Epidermal melanocyte (primary cell): Measurements from ENCODE around the gene UNC5C.

Source experiments
- DNase-seq: peaks from one replicate; pipeline ENCODE4 v3.0.0; 2011; ENCODE audit warnings: low spot score; ENCODE audit not compliant: insufficient read length

UNC5C gene

DNA sequence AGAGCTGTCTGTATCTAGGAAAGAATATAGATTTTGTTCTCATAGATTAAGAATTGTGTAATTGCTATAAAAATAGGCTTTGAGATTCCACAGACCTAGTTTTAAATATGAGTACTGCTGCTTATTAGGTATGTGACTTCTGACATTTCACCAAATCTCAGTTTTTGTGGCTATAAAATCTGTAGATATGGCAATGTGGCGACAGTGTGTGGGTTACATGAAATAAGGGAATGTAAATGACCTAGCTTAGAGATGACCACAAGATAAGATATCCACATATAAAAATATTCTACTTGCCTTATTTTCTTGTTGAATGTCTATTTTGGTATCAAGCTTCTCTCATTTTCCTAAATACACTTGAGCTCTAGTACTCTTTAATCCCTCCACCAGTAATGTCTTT, 193.8 kb downstream of the UNC5C start:
- no peak for DNase-seq

- no peak for DNase-seq
Measured at GRCh38 chr4:95348418-95348817, 200.4 kb downstream of the UNC5C start.

DNA sequence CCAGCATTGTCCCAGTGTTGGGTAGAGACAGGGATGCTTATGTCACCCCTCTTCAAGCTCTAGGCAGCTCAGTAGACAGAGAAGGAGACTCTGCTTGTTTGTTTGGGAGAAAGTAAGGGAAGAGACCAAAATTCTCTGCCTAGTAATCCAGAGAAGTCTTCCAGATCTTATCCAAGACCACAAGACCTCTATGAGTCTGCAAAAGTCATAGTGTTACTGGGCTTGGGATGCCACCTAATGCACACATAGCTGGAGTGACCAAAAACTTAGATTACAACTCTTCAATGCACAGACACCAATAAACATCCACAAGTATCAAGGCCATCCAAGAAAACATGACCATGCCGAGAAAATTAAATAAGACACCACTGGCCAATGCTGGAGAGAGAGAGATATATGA, 205.5 kb downstream of the UNC5C start:
- no peak for DNase-seq

DNA sequence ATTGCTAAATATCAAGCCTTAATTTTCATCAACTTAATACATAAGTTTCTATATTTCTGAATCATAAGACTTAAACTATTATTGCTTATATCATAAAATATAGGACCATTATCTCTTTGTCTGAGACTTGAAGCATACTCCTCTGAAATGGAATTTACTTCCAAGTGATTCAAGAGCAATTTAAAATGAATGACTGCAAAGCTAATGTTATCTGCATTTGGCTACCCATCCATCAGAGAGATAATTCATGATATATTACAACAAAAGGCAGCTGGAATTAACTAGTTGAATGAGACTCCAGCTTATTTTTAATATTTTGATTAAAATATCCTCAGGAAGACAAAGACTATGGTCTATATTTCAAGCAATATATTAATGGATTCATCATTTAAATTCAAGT, 208.6 kb downstream of the UNC5C start:
- DNase-seq = no peak

DNA sequence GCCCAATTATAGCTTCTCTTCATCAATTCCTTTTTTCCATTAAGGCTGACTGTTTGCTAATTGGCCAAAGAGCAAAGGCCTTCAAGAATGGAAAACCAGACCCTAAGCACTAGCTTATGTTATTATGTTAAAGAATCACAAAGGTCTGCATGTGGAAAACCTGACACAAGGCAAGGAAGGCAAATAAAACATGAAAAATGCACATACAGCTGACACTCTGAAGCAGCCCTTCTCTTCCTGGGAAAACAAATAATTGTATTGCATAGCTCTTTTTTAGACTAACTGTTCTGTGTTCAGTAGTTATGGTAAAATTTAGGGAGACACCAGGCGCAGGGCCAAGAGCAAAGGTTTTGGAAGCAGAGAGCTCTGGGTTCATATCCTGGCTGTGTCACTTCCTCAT, 223.1 kb downstream of the UNC5C start:
- no peak for DNase-seq

DNA sequence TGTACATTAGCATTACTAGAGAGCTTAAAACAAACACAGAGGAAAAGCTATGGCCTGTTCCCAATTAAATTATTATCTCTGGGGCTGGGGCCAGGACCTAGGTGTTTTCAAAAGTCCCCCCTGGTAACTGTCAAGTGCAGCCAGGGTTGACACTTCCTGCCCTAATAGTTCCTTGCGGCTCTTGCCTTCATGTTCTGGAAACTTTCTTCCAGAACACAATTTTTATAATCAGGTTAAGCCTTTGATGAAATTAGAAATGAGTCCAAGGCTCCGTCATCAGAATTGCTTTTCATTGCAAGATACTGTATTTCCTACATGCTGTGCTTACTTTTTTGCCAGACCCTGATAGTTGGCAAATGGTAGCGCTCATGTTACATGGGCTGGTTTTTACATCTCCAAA, 229.6 kb downstream of the UNC5C start:
- no peak for DNase-seq

DNA sequence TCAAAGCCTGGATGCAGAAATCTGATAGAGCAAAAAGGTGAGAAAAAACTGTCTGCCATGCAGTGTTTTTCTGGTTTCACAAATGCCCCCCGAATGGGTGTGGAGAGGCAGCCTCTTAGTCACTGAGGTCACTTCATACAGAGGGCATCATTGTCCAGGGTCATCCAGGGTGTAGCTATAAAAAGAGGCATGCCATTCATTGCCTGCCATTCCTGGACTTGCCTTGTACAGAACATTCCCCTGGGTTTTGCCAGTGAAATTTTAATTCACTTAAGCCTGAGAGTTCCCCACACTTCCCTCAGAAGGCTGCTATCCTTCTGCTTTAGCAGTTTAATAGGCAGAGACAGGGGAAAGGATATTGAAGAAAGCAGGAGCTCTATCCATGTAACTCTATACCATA, 230.3 kb downstream of the UNC5C start:
- DNase-seq = no peak

DNA sequence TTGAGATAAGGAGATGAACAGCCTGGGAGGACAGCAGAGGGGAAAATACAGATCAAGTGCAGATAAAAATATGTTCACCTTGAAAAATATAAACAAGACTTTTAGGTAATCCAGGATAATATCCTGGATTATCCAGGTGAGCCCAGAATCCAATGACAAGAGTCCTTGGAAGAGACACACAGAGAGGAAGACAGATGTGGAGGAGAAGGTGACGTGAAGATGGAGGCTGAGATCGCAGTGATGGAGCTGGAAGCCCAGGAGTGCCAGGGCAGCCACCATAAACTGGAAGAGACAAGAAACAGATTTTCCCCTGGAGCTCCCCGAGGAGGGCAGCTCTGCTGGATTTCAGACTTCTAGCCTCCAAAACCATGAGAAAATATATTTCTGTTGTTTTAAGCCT, 230.7 kb downstream of the UNC5C start:
- DNase-seq = no peak

DNA sequence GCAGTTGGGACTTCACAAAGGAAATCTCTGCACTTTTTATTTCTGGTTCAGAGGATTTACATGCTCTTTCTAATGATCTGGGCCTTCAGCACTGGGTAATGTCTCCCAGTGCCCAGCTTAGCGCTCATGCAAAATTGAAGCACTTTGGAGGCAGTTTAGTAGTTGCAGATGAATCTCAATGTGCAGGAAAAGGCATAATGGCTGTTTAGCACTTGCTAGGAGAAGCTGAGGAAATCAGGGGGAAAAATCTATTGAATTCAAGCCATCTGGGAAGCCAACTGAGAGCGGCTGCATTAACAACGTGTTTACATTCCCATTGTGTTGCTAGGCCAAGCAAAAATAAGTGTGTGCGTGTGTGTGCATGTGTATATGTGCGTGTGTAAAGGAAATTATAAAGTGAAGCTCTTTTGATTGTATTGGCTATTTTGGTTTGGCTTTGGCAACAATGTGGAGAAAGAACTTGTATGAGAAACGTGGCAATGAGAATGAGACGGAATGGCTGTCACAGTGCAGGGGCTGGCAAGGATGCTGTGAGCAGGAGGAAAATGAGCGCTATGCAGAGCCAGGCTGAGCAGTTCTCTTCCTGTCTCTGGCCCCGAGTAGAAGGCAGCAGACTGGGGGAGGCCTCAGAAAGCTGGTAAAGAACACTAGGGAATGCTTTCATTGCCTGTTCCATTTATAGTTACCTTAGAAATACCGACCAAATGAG, 231.5 kb downstream of the UNC5C start:
- DNase-seq = no peak

DNA sequence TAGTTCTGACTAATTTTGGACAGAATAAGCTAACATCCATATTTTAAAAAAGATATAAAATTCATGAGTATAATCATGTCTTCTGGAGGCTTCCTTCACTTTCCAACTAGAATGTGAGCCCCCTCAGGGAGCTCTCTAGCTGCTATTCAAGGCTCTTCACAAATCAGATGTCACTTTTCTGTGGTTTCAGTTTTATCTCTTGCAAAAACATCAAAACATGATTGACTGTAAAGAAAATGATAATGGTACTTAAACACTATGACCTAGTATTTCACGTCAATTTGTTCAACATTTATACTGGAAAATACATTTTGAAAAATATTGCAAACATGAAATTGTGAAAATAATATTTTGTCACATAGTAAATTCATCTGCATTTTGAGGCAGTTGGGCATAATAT, 234.2 kb downstream of the UNC5C start:
- DNase-seq = no peak

GRCh38 chr4:95304898-95305297, 243.9 kb downstream of the UNC5C start:
- peak; percentile 69 for DNase-seq

DNA sequence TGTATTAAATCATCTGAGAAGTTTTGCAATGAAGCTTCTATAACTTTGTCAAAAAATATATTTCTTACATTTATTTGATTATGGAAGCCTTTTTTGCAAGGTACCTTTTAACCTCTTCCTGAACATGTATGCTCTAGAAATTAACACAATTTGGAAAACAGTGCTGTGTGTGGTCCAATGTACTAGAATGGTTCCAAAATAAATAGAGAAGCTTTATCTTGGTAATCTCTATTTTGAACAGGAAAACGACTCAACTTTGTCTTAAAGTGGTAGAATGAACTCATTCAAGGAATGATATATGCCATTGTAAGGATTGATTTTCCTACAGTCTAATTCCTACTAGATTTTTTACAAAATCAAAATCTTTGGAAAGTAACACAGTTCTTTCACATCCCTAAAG, 248.5 kb downstream of the UNC5C start:
- no peak for DNase-seq

GRCh38 chr4:95296052-95296451, 252.7 kb downstream of the UNC5C start:
- DNase-seq = no peak

DNA sequence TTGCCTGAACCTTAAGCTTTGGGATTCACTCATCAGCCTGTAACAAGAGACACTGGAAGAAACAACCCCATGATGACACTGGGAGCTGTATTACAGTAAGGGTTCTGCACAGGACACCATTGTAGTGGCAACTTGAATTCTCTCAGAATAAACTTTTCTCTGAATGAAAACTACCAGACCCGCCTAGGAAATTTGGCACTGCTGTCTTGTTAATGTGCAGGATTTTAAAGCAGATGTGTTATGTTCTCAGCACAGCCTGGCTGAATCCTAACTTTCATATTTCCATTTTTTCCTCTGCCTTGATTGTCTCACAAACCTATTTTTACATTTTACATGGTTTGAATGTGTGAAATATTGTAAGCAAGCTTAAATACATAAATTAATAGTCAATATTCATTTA, 253.6 kb downstream of the UNC5C start:
- DNase-seq = no peak

DNA sequence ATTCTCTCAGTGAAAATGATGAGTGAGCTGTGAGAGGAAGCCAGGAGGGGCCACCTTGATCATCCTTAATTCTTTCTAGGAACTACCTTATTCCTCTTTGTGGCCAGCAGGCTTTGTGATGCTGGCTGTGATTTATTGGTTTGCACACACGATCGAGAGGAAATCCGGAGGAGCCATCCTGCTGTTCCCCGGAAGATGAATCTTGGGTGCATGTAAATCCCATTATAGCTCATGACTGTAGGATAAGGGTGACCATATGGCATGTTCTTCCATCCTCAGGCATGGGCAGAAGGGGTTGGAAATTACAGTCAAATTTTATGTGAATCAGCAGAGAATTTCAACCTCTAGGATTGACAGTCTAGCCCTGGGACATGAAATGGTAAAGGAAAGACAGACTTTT, 254.5 kb downstream of the UNC5C start:
- DNase-seq = no peak

DNA sequence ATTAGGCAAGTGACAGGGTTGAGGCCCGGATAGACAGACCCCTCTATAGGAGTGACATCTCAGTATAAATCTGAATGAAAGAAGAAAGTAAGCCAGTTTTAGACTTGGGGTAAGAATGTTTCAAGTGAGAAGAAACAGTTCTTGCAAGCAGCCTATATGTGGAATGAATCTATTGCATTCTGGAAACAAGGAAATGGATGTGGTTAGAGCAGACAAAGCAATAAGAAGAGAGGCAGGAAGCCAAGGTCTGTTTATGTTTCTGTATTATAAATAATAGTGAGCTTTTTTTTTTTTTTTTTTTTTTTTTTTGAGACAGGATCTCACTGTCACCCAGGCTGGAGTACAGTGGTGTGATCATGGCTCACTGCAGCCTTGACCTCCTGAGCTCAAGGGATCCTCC, 255.8 kb downstream of the UNC5C start:
- no peak for DNase-seq

- no peak for DNase-seq
Measured at GRCh38 chr4:95290702-95291101, 258.1 kb downstream of the UNC5C start.

DNA sequence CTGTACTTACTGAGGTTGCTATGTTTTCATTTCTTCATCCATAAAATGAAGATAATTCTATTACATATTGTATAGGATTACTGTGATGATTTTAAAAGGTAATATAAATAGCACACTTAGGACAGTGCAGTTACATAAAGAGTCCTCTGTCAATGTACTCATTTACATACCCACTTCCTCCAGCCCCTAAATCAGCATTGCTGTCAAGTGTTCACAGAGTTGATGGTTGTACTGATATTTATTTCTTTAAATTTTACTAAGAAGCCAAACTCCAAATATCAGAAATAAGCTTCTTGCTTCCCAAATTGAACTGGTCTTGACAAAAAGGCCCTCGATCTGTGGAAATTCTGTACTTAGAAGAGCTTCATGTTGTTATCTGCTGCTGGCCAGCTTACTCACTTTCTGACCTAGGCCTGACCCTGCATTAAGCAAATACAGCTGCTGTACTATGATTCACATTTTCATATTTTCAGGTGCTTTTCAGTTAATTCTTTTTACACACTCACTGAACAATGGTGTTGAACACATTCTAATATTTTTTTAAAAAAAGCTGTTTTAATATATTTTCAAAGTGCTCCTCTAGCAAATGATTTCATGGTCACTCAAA, 259.6 kb downstream of the UNC5C start:
- DNase-seq = no peak

DNA sequence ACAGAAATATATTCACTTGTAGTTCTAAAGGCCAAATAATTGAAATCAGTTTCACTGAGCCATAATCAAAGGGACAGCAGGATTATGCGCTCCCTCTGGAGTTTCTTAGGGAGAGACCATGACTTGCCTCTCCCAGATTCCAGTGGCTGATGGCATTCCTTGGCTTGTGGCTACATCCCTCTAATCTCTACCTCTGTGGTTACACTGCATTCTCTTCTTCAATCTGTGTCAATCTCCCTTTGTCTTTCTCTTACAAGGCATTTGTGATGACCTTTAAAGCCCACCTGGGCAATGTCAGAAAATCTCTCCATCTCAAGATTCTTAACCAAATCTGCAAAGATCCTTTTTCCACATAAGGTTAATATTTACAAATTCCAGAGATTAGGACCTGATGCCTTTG, 260.2 kb downstream of the UNC5C start:
- DNase-seq = no peak

DNA sequence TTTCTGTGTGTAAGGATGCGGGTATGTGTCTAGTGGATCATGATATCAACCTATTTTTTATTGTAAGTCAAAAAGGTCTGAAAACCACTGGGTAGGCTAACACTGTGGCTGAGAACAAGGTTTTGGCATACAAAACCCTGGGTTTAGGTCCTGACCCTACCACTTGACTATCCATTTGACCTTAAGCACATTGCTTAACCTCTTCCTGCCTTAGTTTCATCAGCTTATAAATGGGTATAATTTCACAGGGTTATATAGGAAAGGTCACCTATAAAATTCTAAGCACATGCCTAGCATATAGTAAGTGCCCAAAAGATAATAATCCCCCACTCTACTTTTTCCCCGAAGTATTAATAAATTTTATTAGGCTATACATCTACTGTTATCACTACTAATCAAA, 263.0 kb downstream of the UNC5C start:
- no peak for DNase-seq

DNA sequence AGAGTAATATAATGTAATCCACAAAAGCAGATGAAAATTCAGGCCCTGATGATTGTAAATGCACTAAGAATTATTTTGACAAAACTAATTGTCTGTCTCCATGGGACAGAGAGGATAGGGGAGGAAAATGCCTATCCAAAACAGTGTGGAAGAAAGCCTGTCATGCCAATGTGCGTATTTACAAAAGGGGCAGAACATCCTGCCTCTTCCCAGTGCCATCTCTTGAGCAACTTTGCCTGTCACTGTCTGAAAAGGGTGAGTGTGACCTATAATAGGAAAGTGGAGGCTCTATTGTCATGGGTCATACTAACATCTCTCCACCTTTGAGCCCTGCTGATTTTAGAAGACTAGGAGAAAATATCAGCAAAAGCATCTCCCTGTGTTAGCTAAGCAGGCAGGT, 264.1 kb downstream of the UNC5C start:
- DNase-seq = no peak

DNA sequence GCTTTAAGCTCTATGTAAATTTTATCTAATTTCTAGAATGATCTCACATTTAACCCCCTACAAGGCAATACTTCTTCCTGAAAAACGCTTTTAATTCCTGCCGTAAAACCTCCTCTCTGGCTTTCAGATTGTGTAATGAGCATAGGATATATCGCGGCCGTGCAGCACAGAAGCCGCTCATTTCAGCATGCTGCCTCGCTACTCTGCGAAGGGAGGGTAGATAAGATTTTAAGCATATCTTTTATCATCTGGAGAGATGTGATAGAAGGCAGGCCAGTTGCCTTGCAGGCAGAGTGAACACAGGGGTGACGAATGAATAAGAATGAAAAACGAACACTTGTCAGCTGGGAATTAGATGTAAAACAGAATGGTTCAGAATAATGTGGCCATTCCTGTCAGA, 265.5 kb downstream of the UNC5C start:
- no peak for DNase-seq

DNA sequence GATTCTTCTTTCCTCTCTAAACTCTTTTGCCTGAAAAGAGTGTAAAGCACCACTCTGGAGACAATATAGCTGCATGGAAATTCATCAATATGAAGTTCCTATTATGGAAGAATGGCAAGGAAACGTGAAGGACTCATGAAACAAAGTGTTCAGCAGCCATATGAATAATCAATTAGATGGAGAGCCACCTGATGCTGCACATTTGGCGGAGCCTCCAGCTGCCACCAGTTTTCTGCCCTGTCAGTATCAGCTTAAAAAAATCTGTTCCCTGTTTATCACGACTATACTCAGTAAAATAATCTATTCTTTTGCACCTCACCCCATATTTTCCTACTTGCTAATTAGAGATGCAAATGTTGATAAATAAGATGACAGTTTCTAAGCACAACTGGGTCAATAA, 276.0 kb downstream of the UNC5C start:
- no peak for DNase-seq

GRCh38 chr4:95272036-95272435, 276.7 kb downstream of the UNC5C start:
- no peak for DNase-seq
